Gastrocnemius medialis (tissue), 4 donors: Measurements from ENCODE around the gene KLF11.

ENCODE experiments used
- POLR2A ChIP-seq, 2 donors: fragments of 450-650 bp; IDR thresholded peaks; one replicate each; pipeline ENCODE4 v1.6.1; 2017; ENCODE audit warnings: antibody characterized with exemption in 2 of 2, mild to moderate bottlenecking in 2 of 2, moderate library complexity in 2 of 2
- TF ChIP-seq, protein P1 (sequence below), 5 experiments: fragments of 450-650 bp in 3 of 5; fragments of 200-600 bp in 2 of 5; sonication (generic) in 2 of 5; IDR thresholded peaks in 4 of 5; conservative IDR thresholded peaks in 1 of 5; 1 replicate in 4 of 5; 2 replicates in 1 of 5; pipeline ENCODE4 v1.5.1; 2016 to 2019; ENCODE audit warnings: antibody characterized with exemption in 5 of 5, mild to moderate bottlenecking in 3 of 5, moderate library complexity in 3 of 5

DNA sequence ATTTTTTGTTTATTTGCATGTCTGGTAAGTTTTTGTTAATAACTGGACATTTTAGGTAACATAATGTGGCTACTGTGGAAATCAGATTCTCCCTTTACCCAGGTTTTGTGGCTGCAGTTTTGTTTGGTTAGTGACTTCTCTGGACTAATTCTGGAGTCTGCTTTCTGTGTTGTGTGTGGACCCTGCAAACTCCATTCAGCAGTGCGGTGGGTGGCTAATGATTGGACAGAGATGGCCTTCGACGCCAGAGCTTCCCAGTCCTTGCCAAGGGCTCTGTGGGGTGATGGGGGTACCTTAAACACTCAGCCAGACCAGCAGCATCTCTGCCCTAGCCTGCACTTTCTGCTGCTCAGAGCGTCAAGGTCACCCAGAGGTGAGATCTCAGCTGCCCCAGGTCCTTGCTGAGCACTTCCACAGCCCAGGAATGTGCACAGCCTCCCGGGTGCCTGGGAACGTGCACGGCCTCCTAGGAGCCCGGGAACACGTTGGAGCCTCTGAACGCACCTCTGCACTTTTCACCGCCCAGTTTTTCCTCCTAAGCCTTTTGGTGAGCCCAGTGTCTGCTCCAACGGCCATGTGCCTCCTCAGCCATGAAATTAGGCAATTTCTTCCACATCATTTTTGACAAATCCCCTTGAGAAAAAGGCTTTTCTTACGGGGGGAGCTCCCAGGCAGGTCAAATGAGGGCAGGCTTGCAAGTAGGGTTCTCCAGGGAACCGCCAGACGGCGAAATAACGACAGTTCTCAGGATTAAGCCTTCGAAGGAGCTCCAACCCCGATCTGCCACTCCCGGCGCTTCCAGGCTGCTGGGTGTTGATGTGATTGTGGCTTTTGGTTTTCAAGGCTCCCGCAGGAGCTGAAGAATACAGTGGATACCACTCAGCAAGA is 35.2 kb upstream of the KLF11 start:
- no peak for TF ChIP-seq POLR2A (IDR thresholded peaks at IDR 0.05)
- TF ChIP-seq, protein P1, sequence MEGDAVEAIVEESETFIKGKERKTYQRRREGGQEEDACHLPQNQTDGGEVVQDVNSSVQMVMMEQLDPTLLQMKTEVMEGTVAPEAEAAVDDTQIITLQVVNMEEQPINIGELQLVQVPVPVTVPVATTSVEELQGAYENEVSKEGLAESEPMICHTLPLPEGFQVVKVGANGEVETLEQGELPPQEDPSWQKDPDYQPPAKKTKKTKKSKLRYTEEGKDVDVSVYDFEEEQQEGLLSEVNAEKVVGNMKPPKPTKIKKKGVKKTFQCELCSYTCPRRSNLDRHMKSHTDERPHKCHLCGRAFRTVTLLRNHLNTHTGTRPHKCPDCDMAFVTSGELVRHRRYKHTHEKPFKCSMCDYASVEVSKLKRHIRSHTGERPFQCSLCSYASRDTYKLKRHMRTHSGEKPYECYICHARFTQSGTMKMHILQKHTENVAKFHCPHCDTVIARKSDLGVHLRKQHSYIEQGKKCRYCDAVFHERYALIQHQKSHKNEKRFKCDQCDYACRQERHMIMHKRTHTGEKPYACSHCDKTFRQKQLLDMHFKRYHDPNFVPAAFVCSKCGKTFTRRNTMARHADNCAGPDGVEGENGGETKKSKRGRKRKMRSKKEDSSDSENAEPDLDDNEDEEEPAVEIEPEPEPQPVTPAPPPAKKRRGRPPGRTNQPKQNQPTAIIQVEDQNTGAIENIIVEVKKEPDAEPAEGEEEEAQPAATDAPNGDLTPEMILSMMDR (IDR thresholded peaks at IDR 0.05 in 4 of 5, conservative IDR thresholded peaks at IDR 0.05 in 1 of 5): no peak
